ENCODE results near the gene PGBD2.

GRCh38 chr1:248890549-248891498 lies 15.2 kb upstream of the PGBD2 start:
- TF ChIP-seq POLR2A (IDR thresholded peaks at IDR 0.05) (no peak), CTCF (IDR thresholded peaks at IDR 0.05) (no peak), POLR2AphosphoS5 (IDR thresholded peaks at IDR 0.05; ENCODE audit: insufficient read depth in 1 of 2, low read depth in 1 of 2) (no peak)
